NK-92 (cell line): ENCODE results near the gene ARHGEF18.
"Not testable (repeated sequence)": the region's sequence is repeated elsewhere in the genome, so short reads cannot be mapped to it uniquely, and the experiment has no call there.

Experiments
- DNase-seq: peaks from one replicate; lab custom pipeline; 2025; ENCODE audit not compliant: unreplicated experiment; lab: John Stamatoyannopoulos, UW

ARHGEF18 gene

GRCh38 chr19:7346997-7347396 lies 1.7 kb upstream of the ARHGEF18 start:
- DNase-seq: not testable (repeated sequence)

GRCh38 chr19:7349231-7349591 lies 474 bp downstream of the ARHGEF18 start:
- no peak for DNase-seq

- DNase-seq: no peak
Measured at GRCh38 chr19:7349961-7350711, 1.4 kb downstream of the ARHGEF18 start.

GRCh38 chr19:7351861-7352260 lies 3.1 kb downstream of the ARHGEF18 start:
- no peak for DNase-seq

DNA sequence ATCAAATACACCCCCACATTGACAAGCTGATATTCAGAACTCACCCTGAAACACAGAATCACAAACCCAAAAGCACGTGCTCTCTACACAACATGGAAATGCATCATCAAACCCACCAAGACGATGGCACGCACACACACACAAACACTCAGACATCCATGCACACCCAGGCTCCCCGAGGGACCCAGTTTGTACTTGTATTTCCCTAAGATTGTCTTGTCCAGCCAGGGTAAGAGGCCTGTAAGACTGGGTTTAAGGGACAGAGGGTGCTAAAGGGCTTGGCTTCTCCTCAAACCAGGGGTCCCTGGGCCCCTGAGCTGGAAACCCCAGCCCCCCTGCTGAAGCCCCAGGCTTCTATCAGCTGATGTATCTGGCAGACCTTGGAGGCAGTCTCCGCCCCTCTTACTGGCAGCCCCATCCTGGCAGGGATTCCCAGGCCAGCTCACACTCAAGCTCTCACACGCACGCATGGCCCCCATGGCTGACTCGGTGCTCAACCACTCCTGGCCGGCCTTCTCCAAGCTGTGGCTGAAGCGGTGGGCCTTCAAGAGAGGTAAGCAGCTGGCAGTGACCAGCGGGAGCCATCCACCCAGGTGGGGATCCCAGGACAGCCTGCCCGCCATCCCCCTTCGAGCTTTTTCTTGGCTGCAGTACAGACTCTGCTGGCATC lies 6.5 kb downstream of the ARHGEF18 start:
- no peak for DNase-seq

DNA sequence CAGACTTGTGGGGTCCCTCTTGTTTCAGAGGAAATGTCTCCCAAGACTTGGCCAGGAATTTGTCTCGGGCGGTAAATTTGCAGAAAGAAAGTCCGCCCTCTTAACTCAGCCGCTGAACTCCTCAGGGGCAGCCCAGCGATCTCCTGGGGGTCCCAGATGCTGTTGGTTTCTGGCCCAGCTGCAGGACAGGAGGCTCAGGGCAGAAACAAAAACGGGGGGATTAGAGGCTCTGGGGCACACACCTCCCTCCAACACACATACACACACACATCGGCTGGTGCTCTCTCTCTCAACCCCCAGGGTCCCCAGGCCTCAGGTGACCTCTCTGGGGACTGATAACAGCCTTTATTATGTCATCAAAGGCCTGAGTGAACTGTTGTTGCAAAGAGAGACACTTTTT lies 7.1 kb downstream of the ARHGEF18 start:
- no peak for DNase-seq

- no peak for DNase-seq
Measured at GRCh38 chr19:7356899-7357627, 8.3 kb downstream of the ARHGEF18 start.

DNA sequence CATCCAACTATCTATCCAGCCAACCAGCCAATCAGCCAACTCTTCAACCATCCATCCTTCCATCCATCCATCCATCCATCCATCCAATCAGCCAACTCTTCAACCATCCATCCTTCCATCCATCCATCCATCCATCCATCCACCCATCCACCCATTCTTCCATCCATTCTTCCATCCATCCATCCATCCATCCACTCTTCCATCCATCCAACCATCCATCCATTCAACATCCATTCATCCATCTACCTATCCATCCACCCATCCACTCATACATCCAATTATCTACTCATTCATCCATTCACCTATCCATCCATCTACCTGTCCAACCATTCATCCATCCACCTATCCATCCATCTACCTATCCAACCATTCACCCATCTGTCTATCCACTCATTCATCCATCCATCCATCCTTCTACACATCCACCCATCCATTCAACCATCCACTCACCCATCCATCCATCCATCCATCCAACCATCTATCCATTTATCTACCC lies 9.4 kb downstream of the ARHGEF18 start:
- DNase-seq: no peak

GRCh38 chr19:7360393-7360984 lies 11.8 kb downstream of the ARHGEF18 start:
- no peak for DNase-seq

GRCh38 chr19:7363225-7363624 lies 14.5 kb downstream of the ARHGEF18 start:
- DNase-seq: no peak

DNA sequence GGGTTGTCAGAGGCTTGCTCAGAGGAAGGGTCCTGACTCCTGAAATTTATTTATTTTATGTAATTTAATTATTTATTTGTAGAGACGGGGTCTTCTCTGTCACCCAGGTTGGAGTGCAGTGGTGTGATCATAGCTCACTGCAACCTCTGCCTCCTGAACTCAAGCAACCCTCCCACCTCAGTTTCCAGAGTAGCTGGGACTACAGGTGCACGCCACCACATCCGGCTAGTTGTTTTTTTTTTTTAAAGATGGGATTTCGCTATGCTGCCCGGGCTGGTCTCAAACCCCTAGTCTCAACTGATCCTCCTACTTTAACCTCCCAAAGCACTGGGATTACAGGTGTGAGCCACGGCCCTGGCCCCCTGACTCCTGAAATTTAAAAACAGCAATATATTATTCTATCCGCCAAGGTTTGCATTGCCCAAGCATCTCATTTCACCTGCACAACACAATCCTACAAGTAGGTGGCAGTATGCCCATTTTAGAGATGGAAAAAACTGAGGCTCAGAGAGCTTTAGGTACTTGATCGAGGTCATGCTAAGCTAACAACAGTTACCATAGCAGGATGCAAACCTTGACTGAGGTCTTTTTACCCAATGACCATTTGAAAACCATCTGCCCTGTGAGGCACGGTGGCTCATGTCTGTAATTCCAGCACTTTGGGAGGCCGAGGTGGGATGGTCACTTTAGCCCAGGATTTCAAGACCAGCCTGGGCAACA lies 18.1 kb downstream of the ARHGEF18 start:
- DNase-seq: no peak

DNA sequence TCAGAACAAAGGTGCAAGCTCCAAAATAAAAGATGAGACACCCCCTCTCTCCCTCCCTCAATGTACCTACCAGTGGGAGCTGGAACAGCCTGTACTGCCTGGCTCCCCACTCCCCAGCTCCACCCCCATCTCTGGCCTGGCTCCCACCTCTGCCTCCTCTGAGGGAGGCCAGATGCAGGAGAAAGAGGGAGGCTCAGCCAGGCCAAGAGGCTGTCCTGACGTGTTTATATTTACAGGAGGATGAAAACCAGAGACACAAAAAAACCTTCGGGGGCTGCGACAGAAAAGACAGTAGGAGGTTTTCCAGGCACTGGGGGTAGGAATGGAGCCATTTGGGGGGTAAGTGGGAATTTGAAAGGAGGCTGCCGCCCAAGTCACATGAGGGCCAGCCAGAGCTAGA lies 19.7 kb downstream of the ARHGEF18 start:
- DNase-seq: no peak

GRCh38 chr19:7368866-7369265 lies 20.1 kb downstream of the ARHGEF18 start:
- not testable (repeated sequence) for DNase-seq

DNA sequence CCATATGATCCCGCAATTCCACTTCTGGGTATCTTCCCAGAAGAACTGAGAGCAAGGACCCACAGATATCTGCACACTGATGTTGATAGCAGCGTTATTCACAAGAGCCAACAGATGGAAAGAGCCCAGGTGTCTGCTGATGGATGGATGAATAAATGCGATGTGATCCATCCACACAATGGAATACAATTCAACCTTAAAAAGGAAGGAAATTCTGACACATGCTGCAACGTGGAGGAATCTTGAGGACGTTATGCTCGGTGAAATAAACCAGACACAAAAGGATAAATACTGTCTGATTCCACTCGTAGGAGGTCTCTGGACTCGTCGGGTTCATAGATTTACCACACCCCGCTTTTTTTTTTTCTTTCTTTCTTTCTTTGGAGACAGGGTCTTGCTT lies 21.8 kb downstream of the ARHGEF18 start:
- DNase-seq: no peak

DNA sequence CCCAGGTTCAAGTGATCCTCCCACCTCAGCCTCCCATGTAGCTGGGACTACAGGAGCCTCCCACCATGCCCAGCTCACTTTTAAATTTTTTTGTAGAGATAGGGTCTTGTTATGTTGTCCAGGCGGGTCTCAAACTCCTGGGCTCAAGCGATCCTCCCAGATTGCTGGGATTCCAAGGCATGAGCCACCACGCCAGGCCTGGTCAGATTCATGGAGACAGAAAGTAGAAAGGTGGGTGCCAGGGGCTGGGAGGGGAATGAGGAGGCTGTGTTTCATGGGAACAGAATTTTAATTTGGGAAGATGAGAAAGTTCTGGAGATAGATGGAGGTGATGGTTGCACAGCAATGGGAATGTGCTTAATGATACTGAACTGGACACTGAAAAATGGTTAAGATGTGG lies 22.3 kb downstream of the ARHGEF18 start:
- DNase-seq: no peak

- no peak for DNase-seq
Measured at GRCh38 chr19:7372810-7373209, 24.1 kb downstream of the ARHGEF18 start.

DNA sequence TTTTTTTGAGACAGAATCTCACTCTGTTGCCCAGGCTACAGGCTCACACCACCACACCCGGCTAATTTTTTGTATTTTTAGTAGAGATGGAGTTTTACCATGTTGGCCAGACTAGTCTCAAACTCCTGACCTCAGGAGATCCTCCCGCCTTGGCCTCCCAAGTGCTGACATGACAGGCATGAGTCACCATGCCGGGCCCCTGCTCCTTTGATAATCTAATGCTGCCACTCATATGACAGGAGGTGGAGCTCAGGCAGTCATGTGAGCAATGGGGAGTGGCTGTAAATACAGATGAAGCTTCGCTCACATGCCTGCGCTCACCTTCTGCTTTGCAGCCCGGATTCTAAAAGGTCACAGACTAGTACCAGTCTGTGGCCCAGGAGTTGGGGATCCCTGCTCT lies 25.1 kb downstream of the ARHGEF18 start:
- DNase-seq: no peak

DNA sequence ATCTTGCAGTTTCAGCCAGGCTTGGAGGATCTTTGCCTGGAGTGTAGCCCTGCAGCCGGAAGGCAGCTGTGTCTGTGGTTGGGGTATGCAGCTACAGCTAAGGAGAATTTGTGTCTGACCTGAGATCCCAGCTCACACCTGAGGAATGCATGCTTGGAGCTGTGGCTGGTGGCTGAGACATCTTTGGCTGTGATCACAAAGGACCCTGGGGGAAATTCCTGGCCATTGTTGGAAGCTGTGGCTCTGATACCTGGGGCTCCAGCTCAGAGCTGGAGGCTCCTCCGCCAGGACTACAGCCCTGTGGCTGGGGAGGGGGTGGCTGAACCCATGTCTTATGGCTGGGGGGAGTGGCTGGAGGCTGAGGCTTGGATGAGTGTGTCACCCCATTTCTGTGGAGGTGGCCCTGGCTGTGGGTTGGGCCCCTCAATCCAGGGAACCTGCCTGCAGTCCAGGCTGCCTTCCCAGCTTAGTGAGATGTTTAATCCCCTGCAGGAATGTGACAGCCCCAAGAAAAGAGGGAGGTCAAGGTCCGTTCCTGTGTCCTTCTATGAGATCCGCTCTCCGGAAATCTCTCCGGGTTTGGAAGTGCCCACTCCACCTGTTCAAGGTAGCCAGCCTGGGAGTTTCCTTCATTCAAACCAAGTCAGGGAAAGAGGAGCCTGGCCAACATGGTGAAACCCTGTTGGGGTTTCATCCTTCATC lies 27.6 kb downstream of the ARHGEF18 start:
- DNase-seq: no peak

- DNase-seq: no peak
Measured at GRCh38 chr19:7377196-7377595, 28.5 kb downstream of the ARHGEF18 start.

DNA sequence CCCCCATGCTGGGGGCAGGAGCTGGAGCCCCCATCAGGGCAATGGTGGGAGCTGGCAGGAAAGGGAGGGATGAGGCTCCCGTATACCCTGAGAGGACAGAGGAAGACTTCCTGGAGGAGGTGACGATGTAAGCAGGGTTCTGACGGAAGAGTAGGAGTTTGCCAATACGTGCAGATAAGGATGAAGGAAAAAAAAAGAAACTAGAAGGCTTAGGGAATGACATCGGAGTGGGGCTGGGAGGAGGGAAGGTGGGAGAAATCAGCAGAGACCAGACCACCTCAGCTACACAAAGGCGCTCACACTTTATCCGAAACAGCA lies 32.3 kb downstream of the ARHGEF18 start:
- DNase-seq: no peak
